ENCODE results near the gene EGR1. TPM values are rescaled to one million over a fixed set of nuclear protein-coding genes. Genes with fewer than 3 reads are reported as not detected.

Gene EGR1
- total RNA-seq, 1 experiment from 2014 or later: 83.3 TPM

- Mint-ChIP-seq H3K27ac (peak overlapping the region in 2 of 3 experiments; percentile 34 to 72; a peak in 3 of 7 replicates), H3K4me1 (peaks cover 14 to 19% of the 10 kb centered on the region in 2 experiments), H3K9me3 (no peaks in the 10 kb centered on the region), H3K4me3 (no peak overlapping the region), H3K27me3 (ENCODE audit: low read depth) (no peaks in the 10 kb centered on the region), H3K36me3 (ENCODE audit: insufficient read depth in 1 of 3, low read depth in 3 of 3) (peaks cover 11 to 22% (median 16%) of the 10 kb centered on the region in 3 experiments; a peak in 6 of 7 replicates)
- no peak overlapping the region for H3K9ac ChIP-seq (ENCODE audit: extremely low read depth, insufficient read length, low read length)
- no CpG with 5 or more reads among the region's 6 CpGs for WGBS (ENCODE audit: extremely low coverage, insufficient read length, low lambda C conversion rate)
- peak; percentile 63 for DNase-seq
- H2AFZ ChIP-seq (ENCODE audit: low read length): no peak overlapping the region
- H2AK5ac ChIP-seq (ENCODE audit: insufficient read length, low read length): no peak overlapping the region
- H4K20me1 ChIP-seq (ENCODE audit: control insufficient read depth, insufficient read depth, insufficient read length): no peaks in the 10 kb centered on the region
- H3K27me3 ChIP-seq (ENCODE audit: insufficient read depth, low read length): no peaks in the 10 kb centered on the region
- no peak overlapping the region for H3K23ac ChIP-seq (ENCODE audit: insufficient read length, low read depth, low read length)
- no peak overlapping the region for H4K5ac ChIP-seq (ENCODE audit: insufficient read length, low read depth, low read length)
- no peak overlapping the region for H2BK20ac ChIP-seq (ENCODE audit: low read depth, low read length, poor library complexity, severe bottlenecking)
- no peak overlapping the region for H3T11ph ChIP-seq (ENCODE audit: low read length)
- H3K4me1 ChIP-seq (ENCODE audit: insufficient read depth, low read length): no peaks in the 10 kb centered on the region
- no peak overlapping the region for H2BK15ac ChIP-seq (ENCODE audit: low read depth, low read length)
- H3K14ac ChIP-seq (ENCODE audit: insufficient read depth, low read length): no peak overlapping the region
- no peak overlapping the region for H4K8ac ChIP-seq (replicated peaks; ENCODE audit: insufficient read length, low read depth, low read length)
- H3K9me3 ChIP-seq (ENCODE audit: control insufficient read depth, low read depth, low read length): no peaks in the 10 kb centered on the region
- TF ChIP-seq, protein P1, sequence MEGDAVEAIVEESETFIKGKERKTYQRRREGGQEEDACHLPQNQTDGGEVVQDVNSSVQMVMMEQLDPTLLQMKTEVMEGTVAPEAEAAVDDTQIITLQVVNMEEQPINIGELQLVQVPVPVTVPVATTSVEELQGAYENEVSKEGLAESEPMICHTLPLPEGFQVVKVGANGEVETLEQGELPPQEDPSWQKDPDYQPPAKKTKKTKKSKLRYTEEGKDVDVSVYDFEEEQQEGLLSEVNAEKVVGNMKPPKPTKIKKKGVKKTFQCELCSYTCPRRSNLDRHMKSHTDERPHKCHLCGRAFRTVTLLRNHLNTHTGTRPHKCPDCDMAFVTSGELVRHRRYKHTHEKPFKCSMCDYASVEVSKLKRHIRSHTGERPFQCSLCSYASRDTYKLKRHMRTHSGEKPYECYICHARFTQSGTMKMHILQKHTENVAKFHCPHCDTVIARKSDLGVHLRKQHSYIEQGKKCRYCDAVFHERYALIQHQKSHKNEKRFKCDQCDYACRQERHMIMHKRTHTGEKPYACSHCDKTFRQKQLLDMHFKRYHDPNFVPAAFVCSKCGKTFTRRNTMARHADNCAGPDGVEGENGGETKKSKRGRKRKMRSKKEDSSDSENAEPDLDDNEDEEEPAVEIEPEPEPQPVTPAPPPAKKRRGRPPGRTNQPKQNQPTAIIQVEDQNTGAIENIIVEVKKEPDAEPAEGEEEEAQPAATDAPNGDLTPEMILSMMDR (conservative IDR thresholded peaks at IDR 0.05): peak; percentile 79
- no peaks in the 10 kb centered on the region for H3K23me2 ChIP-seq (ENCODE audit: insufficient read length, low read depth, low read length, poor library complexity, severe bottlenecking)
- H3K4me2 ChIP-seq (ENCODE audit: insufficient read depth, insufficient read length, low read length): no peak overlapping the region
- H3K27ac ChIP-seq (ENCODE audit: insufficient read length, low read depth, low read length): no peak overlapping the region
- H3K18ac ChIP-seq (ENCODE audit: insufficient read length, low read depth, low read length): no peak overlapping the region
- H3K4ac ChIP-seq (ENCODE audit: low read depth, low read length): no peak overlapping the region
- H3K79me2 ChIP-seq (ENCODE audit: insufficient read depth, low read length): no peaks in the 10 kb centered on the region
- no peak overlapping the region for H2BK120ac ChIP-seq (ENCODE audit: low read depth, low read length, poor library complexity, severe bottlenecking)
- H3K56ac ChIP-seq (ENCODE audit: insufficient read length, low read depth, low read length): no peak overlapping the region
- H4K91ac ChIP-seq (ENCODE audit: insufficient read length, low read depth, low read length): no peak overlapping the region
- no peaks in the 10 kb centered on the region for H3K79me1 ChIP-seq (ENCODE audit: insufficient read depth, low read depth, low read length, poor library complexity, severe bottlenecking)
- no peak overlapping the region for H2BK5ac ChIP-seq (ENCODE audit: insufficient read length, low read length)
- no peak overlapping the region for H2BK12ac ChIP-seq (ENCODE audit: insufficient read length, low read depth, low read length)
These were observed 38.4 kb downstream of the EGR1 start for GRCh38 chr5:138503487-138504270.
